HL-60 (cell line): Measurements from ENCODE around the gene FDXACB1.

Experiments
- DNase-seq, 2 experiments: peaks; one replicate each; pipeline ENCODE4 v3.0.0-alpha.2; 2010 to 2020; ENCODE audit warnings: low read depth in 1 of 2, low spot score in 1 of 2
- H3K27ac ChIP-seq: fragments of 250-450 bp; sonication (Bioruptor Pico); replicated peaks from 2 replicates; pipeline ENCODE4 v1.5.1; 2020; ENCODE audit warnings: mild to moderate bottlenecking, moderate library complexity
- H3K27me3 ChIP-seq: fragments of 250-450 bp; sonication (Bioruptor Pico); 2 replicates; pipeline ENCODE4 v1.5.1; 2021; ENCODE audit warnings: mild to moderate bottlenecking, moderate library complexity; ENCODE audit not compliant: insufficient read depth, poor library complexity, severe bottlenecking
- H3K4me3 ChIP-seq: replicated peaks from 2 replicates; pipeline ENCODE4 v1.5.1; 2011; ENCODE audit warnings: mild to moderate bottlenecking, control low read depth, low read length; ENCODE audit not compliant: insufficient read depth
- GABPA ChIP-seq: IDR thresholded peaks from 2 replicates; pipeline ENCODE4 v1.6.1; 2012; ENCODE audit warnings: low read depth
- POLR2AphosphoS5 ChIP-seq: IDR thresholded peaks from 2 replicates; pipeline ENCODE4 v1.6.1; 2012; ENCODE audit warnings: low read depth
- SPI1 ChIP-seq: IDR thresholded peaks from 2 replicates; pipeline ENCODE4 v1.6.1; 2012; ENCODE audit warnings: low read depth, mild to moderate bottlenecking, borderline replicate concordance
- TF ChIP-seq, protein P1 (sequence below): IDR thresholded peaks from one replicate; pipeline ENCODE4 v1.5.1; 2011; ENCODE audit warnings: low read length, control low read depth, inconsistent platforms; ENCODE audit not compliant: insufficient read depth
- TF ChIP-seq, protein P2 (sequence below): IDR thresholded peaks from 2 replicates; pipeline ENCODE4 v1.6.1; 2012; ENCODE audit warnings: low read depth; ENCODE audit not compliant: insufficient replicate concordance

The FDXACB1 gene

DNA sequence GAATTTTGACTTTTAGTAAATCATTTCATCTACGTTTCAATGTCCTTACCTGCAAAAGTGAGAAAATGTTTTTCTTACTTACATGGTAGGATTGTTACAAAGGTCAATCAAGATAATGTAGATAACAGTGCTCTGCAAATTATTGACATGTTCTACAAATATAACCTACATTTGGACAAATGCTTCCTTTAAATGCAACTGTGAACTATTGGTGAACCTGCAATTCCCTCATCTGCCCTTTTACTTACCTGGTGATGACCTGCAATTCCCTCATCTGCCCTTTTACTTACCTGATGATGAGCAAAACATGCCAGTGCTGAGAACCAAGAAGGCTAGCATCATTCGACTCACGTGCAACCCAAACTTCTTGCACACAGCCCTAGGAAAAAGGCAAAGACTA lies 18.7 kb downstream of the FDXACB1 start:
- H3K4me3 ChIP-seq = no peak overlapping the region
- no peak overlapping the region for H3K27ac ChIP-seq
- DNase-seq = no peak
- H3K27me3 ChIP-seq = no peaks in the 10 kb centered on the region
- TF ChIP-seq POLR2AphosphoS5 (no peak), SPI1 (no peak), GABPA (no peak)
- TF ChIP-seq, protein P1, sequence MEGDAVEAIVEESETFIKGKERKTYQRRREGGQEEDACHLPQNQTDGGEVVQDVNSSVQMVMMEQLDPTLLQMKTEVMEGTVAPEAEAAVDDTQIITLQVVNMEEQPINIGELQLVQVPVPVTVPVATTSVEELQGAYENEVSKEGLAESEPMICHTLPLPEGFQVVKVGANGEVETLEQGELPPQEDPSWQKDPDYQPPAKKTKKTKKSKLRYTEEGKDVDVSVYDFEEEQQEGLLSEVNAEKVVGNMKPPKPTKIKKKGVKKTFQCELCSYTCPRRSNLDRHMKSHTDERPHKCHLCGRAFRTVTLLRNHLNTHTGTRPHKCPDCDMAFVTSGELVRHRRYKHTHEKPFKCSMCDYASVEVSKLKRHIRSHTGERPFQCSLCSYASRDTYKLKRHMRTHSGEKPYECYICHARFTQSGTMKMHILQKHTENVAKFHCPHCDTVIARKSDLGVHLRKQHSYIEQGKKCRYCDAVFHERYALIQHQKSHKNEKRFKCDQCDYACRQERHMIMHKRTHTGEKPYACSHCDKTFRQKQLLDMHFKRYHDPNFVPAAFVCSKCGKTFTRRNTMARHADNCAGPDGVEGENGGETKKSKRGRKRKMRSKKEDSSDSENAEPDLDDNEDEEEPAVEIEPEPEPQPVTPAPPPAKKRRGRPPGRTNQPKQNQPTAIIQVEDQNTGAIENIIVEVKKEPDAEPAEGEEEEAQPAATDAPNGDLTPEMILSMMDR = no peak
- TF ChIP-seq, protein P2, sequence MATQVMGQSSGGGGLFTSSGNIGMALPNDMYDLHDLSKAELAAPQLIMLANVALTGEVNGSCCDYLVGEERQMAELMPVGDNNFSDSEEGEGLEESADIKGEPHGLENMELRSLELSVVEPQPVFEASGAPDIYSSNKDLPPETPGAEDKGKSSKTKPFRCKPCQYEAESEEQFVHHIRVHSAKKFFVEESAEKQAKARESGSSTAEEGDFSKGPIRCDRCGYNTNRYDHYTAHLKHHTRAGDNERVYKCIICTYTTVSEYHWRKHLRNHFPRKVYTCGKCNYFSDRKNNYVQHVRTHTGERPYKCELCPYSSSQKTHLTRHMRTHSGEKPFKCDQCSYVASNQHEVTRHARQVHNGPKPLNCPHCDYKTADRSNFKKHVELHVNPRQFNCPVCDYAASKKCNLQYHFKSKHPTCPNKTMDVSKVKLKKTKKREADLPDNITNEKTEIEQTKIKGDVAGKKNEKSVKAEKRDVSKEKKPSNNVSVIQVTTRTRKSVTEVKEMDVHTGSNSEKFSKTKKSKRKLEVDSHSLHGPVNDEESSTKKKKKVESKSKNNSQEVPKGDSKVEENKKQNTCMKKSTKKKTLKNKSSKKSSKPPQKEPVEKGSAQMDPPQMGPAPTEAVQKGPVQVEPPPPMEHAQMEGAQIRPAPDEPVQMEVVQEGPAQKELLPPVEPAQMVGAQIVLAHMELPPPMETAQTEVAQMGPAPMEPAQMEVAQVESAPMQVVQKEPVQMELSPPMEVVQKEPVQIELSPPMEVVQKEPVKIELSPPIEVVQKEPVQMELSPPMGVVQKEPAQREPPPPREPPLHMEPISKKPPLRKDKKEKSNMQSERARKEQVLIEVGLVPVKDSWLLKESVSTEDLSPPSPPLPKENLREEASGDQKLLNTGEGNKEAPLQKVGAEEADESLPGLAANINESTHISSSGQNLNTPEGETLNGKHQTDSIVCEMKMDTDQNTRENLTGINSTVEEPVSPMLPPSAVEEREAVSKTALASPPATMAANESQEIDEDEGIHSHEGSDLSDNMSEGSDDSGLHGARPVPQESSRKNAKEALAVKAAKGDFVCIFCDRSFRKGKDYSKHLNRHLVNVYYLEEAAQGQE = no peak

DNA sequence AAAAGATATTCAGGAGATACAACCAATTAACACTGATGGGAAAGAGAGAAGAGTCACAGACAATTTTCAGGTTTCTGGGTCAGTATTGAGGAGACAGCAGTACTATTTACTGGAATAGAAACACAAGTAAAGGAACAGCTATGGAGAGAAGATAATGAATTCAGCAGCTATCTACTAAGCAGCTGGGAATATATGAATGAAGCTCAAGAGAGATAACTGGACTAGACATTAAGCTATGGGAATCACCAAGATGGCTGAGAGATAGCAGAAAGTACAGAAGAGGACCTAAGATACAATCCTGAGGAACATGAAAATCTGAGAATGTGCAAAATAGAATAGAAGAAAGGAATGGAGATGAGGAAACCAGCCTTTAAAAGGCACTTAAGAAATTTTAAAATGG lies 23.5 kb downstream of the FDXACB1 start:
- no peak for DNase-seq
- TF ChIP-seq SPI1 = no peak
- no peak for TF ChIP-seq GABPA
- TF ChIP-seq, protein P1 = no peak
- TF ChIP-seq, protein P2 = no peak
- no peak for TF ChIP-seq POLR2AphosphoS5
- Histone ChIP-seq H3K27me3 (no peaks in the 10 kb centered on the region), H3K27ac (no peak overlapping the region), H3K4me3 (no peak overlapping the region)

DNA sequence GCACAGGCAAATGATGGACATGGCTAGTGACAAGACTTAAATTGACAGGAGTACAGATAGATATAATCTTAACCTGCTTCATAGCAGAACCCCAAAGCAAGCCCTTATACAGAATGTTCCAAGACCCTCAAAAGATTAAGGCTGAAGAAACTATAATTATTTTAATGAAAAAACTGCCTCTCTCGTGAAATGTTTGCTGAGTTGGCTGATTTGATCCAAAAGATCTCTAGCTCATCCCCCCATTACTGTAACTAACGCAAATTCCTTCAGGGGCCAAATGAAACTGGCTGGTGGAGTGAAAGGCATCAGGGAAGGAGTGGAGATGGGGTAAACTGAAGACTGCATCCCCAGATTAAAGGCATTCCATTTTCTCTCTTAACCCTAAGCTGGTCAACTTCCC lies 26.9 kb downstream of the FDXACB1 start:
- H3K27me3 ChIP-seq = no peaks in the 10 kb centered on the region
- no peak for DNase-seq
- TF ChIP-seq, protein P2 = no peak
- TF ChIP-seq POLR2AphosphoS5 (no peak), SPI1 (no peak), GABPA (no peak)
- TF ChIP-seq, protein P1 = no peak
- H3K4me3 ChIP-seq = no peak overlapping the region
- H3K27ac ChIP-seq = no peak overlapping the region
